ENCODE data around the gene STK32B.

STK32B gene

GRCh38 chr4:5120468-5120867 is 69.2 kb downstream of the STK32B start:
- CTCF ChIA-PET, result interaction anchor here (1.1 kb wide), 1 partner anchor 11 kb away, joined by 3 read pairs; no protein-coding TSS in a partner anchor
- TF ChIP-seq CTCF (IDR thresholded peaks at IDR 0.05; ENCODE audit: control extremely low read depth, extremely low read depth, low read depth, missing control alignments), result no peak
- DNase-seq (ENCODE audit: extremely low spot score), result no peak
- POLR2A ChIA-PET, result no interaction called here

GRCh38 chr4:5122114-5122513 is 70.8 kb downstream of the STK32B start:
- no peak for DNase-seq (ENCODE audit: extremely low spot score)
- TF ChIP-seq CTCF (IDR thresholded peaks at IDR 0.05; ENCODE audit: control extremely low read depth, extremely low read depth, low read depth, missing control alignments), result no peak

GRCh38 chr4:5124876-5125275 is 73.6 kb downstream of the STK32B start:
- DNase-seq (ENCODE audit: extremely low spot score), result no peak
- CTCF ChIA-PET, result interaction anchor here (1.3 kb wide), 1 partner anchor 13 kb away, joined by 3 read pairs; no protein-coding TSS in a partner anchor
- TF ChIP-seq CTCF (IDR thresholded peaks at IDR 0.05; ENCODE audit: control extremely low read depth, extremely low read depth, low read depth, missing control alignments), result no peak
- POLR2A ChIA-PET, result no interaction called here

More at GRCh38 chr4:5122114-5122513, 70.8 kb downstream of the STK32B start:
- ChIA-PET CTCF (no interaction called here), POLR2A (no interaction called here)

- no peak for DNase-seq (ENCODE audit: extremely low spot score)
- CTCF ChIA-PET, result interaction anchor here (1.2 to 1.3 kb wide), 2 partner anchors 13 to 14 kb away, joined by 3 read pairs; no protein-coding TSS in a partner anchor
- POLR2A ChIA-PET, result no interaction called here
- no peak for TF ChIP-seq CTCF (IDR thresholded peaks at IDR 0.05; ENCODE audit: control extremely low read depth, extremely low read depth, low read depth, missing control alignments)
Observed at GRCh38 chr4:5125321-5125720, 74.0 kb downstream of the STK32B start.

- TF ChIP-seq CTCF (IDR thresholded peaks at IDR 0.05; ENCODE audit: control extremely low read depth, extremely low read depth, low read depth, missing control alignments), result no peak
- ChIA-PET POLR2A (no interaction called here), CTCF (interaction anchor here (1.2 kb wide), 2 partner anchors 11 to 15 kb away, joined by 3 read pairs; no protein-coding TSS in a partner anchor)
- DNase-seq (ENCODE audit: extremely low spot score), result no peak
Observed at GRCh38 chr4:5126231-5126630, 75.0 kb downstream of the STK32B start.

- no peak for TF ChIP-seq CTCF (IDR thresholded peaks at IDR 0.05; ENCODE audit: control extremely low read depth, extremely low read depth, low read depth, missing control alignments)
- ChIA-PET POLR2A (no interaction called here), CTCF (interaction anchor here (1.2 kb wide), 1 partner anchor 12 kb away, joined by 3 read pairs; no protein-coding TSS in a partner anchor)
- no peak for DNase-seq (ENCODE audit: extremely low spot score)
Observed at GRCh38 chr4:5126857-5127256, 75.6 kb downstream of the STK32B start.

All from GM10248 (cell line).